Activated naive CD8-positive, alpha-beta T cell treated with anti-CD3 and anti-CD28 coated beads, Interleukin-2, amount 10 ng/mL, durations not matched to agents 7 days and 5 days (primary cell): ENCODE results near the gene UBFD1. TPM values are rescaled to one million over a fixed set of nuclear protein-coding genes. Genes with fewer than 3 reads are reported as not detected.
"Not testable (repeated sequence)": the region's sequence is repeated elsewhere in the genome, so short reads cannot be mapped to it uniquely, and the experiment has no call there.

Experiments
- ATAC-seq: fragments of 150-1000 bp; cut with Tn5 transposase; one replicate; pipeline ENCODE4 v1.10.0; 2021; ENCODE audit warnings: low read depth, moderate library complexity
- POLR2A ChIA-PET: fragments of 350-600 bp; sonication (Branson Sonifier 250); formaldehyde crosslinking; loops from one replicate; lab custom pipeline; 2021; ENCODE audit warnings: antibody characterized with exemption; lab: Charles Lee
- DNase-seq: peaks from one replicate; pipeline ENCODE4 v3.0.0; 2021
- H3K27ac Mint-ChIP-seq: one replicate; pipeline ENCODE4 v1.8.0; 2022; ENCODE audit warnings: mild to moderate bottlenecking, mixed read lengths
- H3K27me3 Mint-ChIP-seq: one replicate; pipeline ENCODE4 v1.8.0; 2022; ENCODE audit warnings: mild to moderate bottlenecking, moderate library complexity, mixed read lengths
- H3K36me3 Mint-ChIP-seq: one replicate; pipeline ENCODE4 v1.8.0; 2021; ENCODE audit warnings: mild to moderate bottlenecking, mixed read lengths
- H3K4me1 Mint-ChIP-seq: one replicate; pipeline ENCODE4 v1.8.0; 2021; ENCODE audit warnings: mixed read lengths
- H3K4me3 Mint-ChIP-seq: one replicate; pipeline ENCODE4 v1.8.0; 2022; ENCODE audit warnings: mild to moderate bottlenecking, moderate library complexity, mixed read lengths
- H3K9me3 Mint-ChIP-seq: one replicate; pipeline ENCODE4 v1.8.0; 2021; ENCODE audit warnings: mixed read lengths
- total RNA-seq, 2 experiments: library from RNA; stranded (reverse); gene quantifications; one replicate each; pipeline ENCODE4 v1.2.3, GENCODE V29; 2021

UBFD1 gene, protein sequence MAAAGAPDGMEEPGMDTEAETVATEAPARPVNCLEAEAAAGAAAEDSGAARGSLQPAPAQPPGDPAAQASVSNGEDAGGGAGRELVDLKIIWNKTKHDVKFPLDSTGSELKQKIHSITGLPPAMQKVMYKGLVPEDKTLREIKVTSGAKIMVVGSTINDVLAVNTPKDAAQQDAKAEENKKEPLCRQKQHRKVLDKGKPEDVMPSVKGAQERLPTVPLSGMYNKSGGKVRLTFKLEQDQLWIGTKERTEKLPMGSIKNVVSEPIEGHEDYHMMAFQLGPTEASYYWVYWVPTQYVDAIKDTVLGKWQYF
- 10 to 100 TPM; 43.3 to 44.6 TPM for total RNA-seq

DNA sequence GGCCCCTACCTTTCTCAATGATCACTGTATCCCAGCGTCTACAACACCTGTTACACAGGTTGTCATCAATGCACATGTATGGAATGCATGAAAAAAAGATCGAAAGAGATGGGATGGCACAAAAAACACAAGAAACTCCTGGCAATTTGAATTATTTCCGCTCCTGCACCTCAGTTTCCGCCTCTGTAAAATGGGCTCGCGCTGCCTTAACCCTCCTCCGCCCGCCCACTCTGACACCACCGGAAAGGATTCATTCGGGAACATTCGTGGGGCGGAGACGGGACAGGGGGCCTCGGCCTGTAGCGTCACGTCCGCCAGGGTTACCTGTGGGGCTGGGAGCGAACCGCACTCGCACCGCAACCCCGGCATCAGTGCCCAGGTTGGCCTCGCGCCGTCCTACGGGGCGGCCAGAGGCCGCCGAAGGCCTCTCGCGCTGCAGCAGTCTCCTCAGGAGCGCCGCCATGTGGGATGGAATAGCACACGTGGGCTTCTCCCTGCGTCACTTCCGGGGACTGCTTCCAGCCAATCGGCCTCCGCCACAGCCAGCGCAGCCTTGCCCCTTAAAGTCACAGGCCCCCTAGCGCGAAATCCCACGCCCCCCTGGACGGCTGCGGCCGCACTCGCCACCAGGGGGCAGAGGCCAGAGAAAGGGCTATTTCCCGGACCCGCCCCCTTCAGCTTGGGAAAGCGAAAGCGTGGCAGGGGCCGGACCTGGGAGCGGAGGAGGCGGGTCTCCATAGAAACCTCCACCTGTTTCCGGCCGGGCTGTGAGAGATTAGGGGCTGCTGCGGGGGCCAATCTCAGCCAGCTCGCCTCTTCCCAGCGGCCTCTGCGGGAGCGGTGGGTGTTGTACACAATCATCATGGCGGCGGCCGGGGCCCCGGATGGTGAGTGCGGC lies at the start of gene UBFD1, which contains the start of gene EARS2:
Gene UBFD1, plus strand, starts transcription at position 847 of the 898 bp plus-strand sequence. Its CDS starts 16 bp downstream, at position 863.
Gene EARS2, minus strand, starts transcription at position 470 of the 898 bp plus-strand sequence. Its CDS starts 7 bp downstream, at position 463.
- H3K4me1 Mint-ChIP-seq: peaks cover 24% of the 10 kb centered on the region
- H3K9me3 Mint-ChIP-seq: no peaks in the 10 kb centered on the region
- ATAC-seq (peak; percentile 92), DNase-seq (peak; percentile 99)
- POLR2A ChIA-PET: interaction anchor here (0.6 to 2.3 kb wide), 10 partner anchors 12 to 1359 kb away, joined by 3 to 30 read pairs (median 4); partner anchors contain the start of genes COG7, GGA2 and NDUFAB1
- peak within 1 kb of the TSS; percentile 93 for H3K4me3 Mint-ChIP-seq
- H3K36me3 Mint-ChIP-seq: peaks cover 2% of the 10 kb centered on the region
- H3K27ac Mint-ChIP-seq: peak within 1 kb of the TSS; percentile 87
- H3K27me3 Mint-ChIP-seq: no peaks in the 10 kb centered on the region

DNA sequence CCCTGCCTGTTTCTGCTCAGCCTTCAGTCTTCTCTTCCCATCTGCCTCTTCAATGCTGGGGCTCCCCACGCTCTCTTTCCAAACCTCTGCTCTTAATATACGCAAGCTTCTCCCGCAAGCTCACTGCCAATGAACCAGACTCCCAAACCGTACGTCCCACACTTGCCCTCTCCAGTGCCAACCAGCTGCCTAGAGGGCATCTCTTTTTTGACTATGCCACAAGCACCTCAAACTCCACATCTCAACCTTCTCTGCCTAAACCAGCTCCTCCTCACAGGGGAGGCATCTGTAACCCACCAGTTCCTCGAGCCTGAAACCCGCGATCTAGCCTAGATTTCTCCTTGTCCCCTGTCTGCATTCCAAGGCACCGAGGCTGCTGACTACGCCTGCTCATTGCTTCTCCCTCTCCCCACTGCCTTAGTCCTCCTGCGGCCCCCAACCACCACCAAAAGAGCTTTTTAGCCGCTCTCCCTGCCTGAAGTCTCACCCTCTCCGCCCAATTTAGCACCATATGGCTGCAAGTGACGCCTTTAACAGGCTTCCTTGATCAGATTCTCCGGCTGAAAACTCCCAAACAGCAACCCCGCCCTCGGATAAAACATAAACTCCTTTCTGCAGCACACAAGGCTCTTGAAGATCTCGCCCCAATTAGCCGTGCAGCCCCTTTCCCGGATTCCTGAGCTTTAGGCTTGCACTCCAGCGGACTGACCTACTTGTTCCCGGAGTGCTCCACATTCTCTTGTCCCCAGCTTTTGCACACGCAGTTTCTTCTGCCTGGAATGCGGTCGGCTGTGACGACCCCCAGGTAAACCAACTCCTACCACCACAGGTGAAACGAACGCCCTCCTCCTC lies 48.7 kb upstream of the UBFD1 start:
- POLR2A ChIA-PET: interaction anchor here (0.6 to 1.7 kb wide), 6 partner anchors 11 to 352 kb away, joined by 3 to 8 read pairs (median 4); partner anchors contain the start of genes COG7, EARS2 and UBFD1
- peak overlapping the region; percentile 94 for H3K4me3 Mint-ChIP-seq
- H3K4me1 Mint-ChIP-seq: peaks cover 49% of the 10 kb centered on the region
- H3K36me3 Mint-ChIP-seq: peaks cover 25% of the 10 kb centered on the region
- DNase-seq: no peak
- H3K9me3 Mint-ChIP-seq: peaks cover 1% of the 10 kb centered on the region
- H3K27ac Mint-ChIP-seq: peak overlapping the region; percentile 94
- no peak for ATAC-seq
- H3K27me3 Mint-ChIP-seq: no peaks in the 10 kb centered on the region

DNA sequence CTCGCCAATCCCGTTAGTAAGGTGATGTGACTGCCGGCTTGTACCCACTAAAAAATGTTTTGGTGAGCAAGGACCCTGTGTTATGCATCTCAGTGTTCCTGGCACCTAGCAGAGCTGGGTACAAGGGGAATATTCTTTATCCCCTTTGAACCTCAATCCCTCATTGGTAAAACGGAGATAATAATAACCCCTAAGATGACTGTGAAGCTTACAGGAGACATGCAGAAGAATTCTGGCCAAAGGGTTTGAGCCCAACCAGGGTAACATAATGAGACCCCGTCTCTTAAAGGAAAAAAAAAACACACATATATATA lies 48.1 kb upstream of the UBFD1 start:
- peaks cover 1% of the 10 kb centered on the region for H3K9me3 Mint-ChIP-seq
- POLR2A ChIA-PET: interaction anchor here (0.6 to 1.7 kb wide), 4 partner anchors 11 to 352 kb away, joined by 3 to 8 read pairs (median 4); partner anchors contain the start of genes COG7, EARS2 and UBFD1
- peak overlapping the region; percentile 94 for H3K4me3 Mint-ChIP-seq
- H3K27ac Mint-ChIP-seq: peak overlapping the region; percentile 94
- peaks cover 49% of the 10 kb centered on the region for H3K4me1 Mint-ChIP-seq
- no peaks in the 10 kb centered on the region for H3K27me3 Mint-ChIP-seq
- peaks cover 25% of the 10 kb centered on the region for H3K36me3 Mint-ChIP-seq
- no peak for DNase-seq
- ATAC-seq: no peak

DNA sequence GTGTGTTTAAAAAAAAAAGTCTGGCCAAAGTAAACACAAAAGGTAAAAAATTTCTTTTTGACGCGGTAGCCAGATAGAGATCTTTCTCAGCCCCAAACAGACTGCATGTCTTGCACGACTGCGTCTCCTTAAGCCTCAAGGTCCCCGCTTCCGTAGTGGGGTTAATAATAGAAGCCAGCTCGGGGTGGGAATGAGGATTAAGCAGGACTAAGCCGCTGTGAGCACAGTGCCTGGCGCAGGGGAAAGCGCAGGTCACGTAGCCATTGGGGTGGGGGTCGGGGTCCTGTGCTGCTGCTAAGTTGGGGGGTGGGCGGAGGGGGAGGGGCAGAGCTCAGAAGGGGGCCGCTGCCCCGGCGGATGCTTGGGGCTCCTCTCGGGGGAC lies 47.8 kb upstream of the UBFD1 start:
- Mint-ChIP-seq H3K27ac (peak overlapping the region; percentile 94), H3K4me3 (peak overlapping the region; percentile 94), H3K9me3 (peaks cover 1% of the 10 kb centered on the region), H3K4me1 (peaks cover 49% of the 10 kb centered on the region), H3K36me3 (peaks cover 27% of the 10 kb centered on the region), H3K27me3 (no peaks in the 10 kb centered on the region)
- no peak for DNase-seq
- ATAC-seq: peak; percentile 38
- POLR2A ChIA-PET: interaction anchor here (0.6 to 1.7 kb wide), 5 partner anchors 10 to 353 kb away, joined by 3 to 8 read pairs (median 4); partner anchors contain the start of genes COG7, EARS2 and UBFD1

DNA sequence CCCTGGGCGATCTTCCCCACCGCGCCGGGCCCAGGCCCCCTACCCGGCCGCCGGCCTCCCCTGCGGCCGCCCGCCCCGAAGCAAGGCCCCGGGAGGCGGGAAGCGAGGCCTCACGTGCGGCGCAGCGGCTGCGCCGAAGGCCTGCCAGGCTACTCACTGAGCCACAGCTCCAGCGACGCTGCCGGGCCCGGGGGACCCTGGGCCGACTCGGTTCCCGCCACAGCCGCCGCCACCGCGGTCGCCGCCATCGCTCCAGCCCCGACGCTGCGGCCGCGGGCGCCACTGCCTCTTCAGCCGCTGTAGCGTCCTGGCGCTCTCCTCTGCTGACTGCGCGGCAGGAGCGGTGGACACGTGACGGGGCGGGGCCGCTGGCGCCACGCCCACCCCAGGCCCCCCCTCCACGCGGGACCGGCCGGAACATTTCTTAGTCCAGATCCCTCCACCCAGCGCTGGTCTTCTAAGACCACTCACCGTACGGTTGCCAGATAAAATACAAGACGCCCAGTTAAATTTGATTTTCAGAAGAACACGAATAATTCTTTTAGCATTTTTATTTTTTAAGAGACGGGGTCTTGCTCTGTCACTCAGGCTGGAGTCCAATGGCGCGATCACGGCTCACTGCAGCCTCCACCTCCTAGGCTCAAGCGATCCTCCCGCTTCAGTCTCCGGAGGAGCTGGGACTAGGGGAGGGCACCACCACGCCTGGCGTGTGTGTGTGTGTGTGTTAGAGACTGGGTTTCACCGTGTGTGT lies 47.2 kb upstream of the UBFD1 start, which contains the start of gene GGA2:
Gene GGA2, minus strand, starts transcription at position 331 of the 751 bp plus-strand sequence. Its CDS starts 83 bp downstream, at position 248.
- ATAC-seq (peak; percentile 84), DNase-seq (peak; percentile 87)
- POLR2A ChIA-PET: interaction anchor here (0.6 to 1.7 kb wide), 4 partner anchors 20 to 80 kb away, joined by 3 to 8 read pairs (median 4); partner anchors contain the start of genes COG7, EARS2 and UBFD1
- Mint-ChIP-seq H3K4me3 (peak within 1 kb of the TSS; percentile 94), H3K4me1 (peaks cover 50% of the 10 kb centered on the region), H3K27ac (peak within 1 kb of the TSS; percentile 94), H3K27me3 (no peaks in the 10 kb centered on the region), H3K36me3 (peaks cover 28% of the 10 kb centered on the region), H3K9me3 (peaks cover 1% of the 10 kb centered on the region)

DNA sequence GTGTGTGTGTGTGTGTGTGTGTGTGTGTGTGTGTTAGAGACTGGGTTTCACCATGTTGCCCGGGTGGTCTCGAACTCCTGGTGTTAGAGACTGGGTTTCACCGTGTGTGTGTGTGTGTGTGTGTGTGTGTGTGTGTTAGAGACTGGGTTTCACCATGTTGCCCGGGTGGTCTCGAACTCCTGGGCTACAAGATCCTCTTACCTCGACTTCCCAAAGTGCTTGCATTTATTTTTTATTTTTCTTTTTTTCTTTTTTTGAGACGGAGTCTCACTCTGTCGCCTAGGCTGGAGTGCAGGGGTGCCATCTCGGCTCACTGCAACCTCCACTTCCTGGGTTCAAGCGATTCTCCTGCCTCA lies 46.6 kb upstream of the UBFD1 start:
- not testable (repeated sequence) for DNase-seq, H3K27me3 Mint-ChIP-seq, ATAC-seq, H3K9me3 Mint-ChIP-seq
- Mint-ChIP-seq H3K4me1 (peaks cover 53% of the 10 kb centered on the region), H3K4me3 (peak overlapping the region; percentile 86), H3K36me3 (peaks cover 28% of the 10 kb centered on the region), H3K27ac (peak overlapping the region; percentile 89)
- POLR2A ChIA-PET: interaction anchor here (1.1 kb wide), 1 partner anchor 21 kb away, joined by 3 read pairs; no protein-coding TSS in a partner anchor

DNA sequence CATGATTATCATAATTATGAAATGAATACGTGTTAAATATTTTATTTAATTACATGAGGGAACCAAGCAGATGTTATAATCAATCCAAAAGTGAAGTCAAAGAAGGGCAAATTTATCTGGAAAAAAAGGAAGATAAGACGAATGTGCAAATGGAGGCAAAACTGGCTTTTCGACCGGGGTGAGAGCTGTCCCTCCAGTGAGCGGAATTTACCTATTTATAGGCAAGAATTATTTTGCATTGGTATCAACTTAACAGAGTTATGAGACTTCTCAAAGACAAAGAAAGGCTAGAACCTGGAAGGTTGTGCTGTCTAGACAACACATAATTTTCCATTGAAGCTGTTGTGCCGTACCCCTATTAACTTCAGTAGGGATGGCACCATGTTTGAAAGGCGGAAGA lies 45.8 kb upstream of the UBFD1 start:
- ATAC-seq (no peak), DNase-seq (no peak)
- peak overlapping the region; percentile 36 for H3K27ac Mint-ChIP-seq
- no peak overlapping the region for H3K4me3 Mint-ChIP-seq
- POLR2A ChIA-PET: no interaction called here
- H3K4me1 Mint-ChIP-seq: peaks cover 53% of the 10 kb centered on the region
- H3K9me3 Mint-ChIP-seq: peaks cover 1% of the 10 kb centered on the region
- no peaks in the 10 kb centered on the region for H3K27me3 Mint-ChIP-seq
- peaks cover 25% of the 10 kb centered on the region for H3K36me3 Mint-ChIP-seq

DNA sequence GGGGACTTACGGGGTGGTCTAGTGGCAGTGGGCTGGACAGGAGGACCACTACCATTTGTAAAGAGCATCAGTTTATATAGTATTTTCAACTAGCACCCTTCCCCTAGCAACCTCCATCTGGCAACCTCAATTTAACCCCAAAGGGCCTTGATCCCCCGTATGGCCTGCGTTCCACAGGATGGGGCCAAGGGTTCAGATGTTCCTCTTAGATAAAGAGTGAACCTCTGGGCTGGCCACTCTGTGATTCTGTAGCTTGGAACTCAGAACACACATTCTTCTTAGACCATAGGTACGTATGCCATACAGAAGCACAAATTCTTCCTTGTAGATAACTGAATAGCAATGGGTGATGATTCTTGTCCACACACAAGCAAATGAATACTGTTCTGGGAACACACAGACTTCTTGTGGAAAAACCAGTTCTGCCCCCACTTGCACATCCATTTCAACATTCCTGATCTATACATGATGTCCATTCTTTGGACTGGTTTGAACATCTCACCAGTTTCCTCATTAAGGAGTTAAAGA lies 45.3 kb upstream of the UBFD1 start:
- no peaks in the 10 kb centered on the region for H3K27me3 Mint-ChIP-seq
- H3K4me1 Mint-ChIP-seq: peaks cover 54% of the 10 kb centered on the region
- no peak overlapping the region for H3K4me3 Mint-ChIP-seq
- H3K27ac Mint-ChIP-seq: no peak overlapping the region
- DNase-seq (no peak), ATAC-seq (no peak)
- POLR2A ChIA-PET: no interaction called here
- H3K36me3 Mint-ChIP-seq: peaks cover 25% of the 10 kb centered on the region
- peaks cover 1% of the 10 kb centered on the region for H3K9me3 Mint-ChIP-seq

DNA sequence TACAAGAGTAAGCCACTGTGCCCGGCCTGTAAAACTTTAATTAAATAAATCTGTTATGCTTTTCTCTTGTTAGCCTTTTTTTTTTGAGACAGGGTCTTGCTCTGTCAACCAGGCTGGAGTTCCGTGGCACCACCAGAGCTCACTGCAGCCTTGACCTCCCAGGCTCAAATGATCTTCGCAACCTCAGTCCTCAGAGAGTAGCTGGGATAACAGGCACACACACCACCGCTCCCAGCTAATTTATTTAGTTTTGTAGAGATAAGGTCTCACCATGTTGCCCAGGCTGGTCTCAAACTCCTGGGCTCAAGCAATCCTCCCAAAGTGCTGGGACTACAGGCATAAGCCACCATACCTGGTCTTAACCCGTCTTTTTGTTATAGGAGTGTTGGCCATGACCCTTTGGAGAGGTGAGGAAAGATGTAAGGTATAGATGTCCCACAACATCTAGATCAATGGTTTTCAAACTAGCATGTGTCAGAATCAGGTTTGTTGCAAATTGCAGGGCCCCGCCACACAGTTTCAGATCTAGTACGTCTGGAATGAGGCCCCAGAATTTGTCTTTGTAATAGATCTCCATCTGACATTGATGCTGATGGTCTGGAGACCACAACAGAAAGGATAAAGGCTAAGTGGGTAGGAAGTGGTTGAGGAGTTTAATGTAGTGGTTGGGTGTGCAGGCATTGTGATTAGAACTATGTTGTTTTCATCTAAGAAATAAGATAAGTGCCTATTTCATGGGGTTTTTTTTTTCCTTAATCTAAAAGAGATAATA lies 43.0 kb upstream of the UBFD1 start:
- H3K4me3 Mint-ChIP-seq: peak overlapping the region; percentile 59
- DNase-seq (peak; percentile 48), ATAC-seq (peak; percentile 50)
- H3K27ac Mint-ChIP-seq: peak overlapping the region; percentile 89
- no peaks in the 10 kb centered on the region for H3K9me3 Mint-ChIP-seq
- H3K27me3 Mint-ChIP-seq: no peaks in the 10 kb centered on the region
- peaks cover 53% of the 10 kb centered on the region for H3K4me1 Mint-ChIP-seq
- peaks cover 14% of the 10 kb centered on the region for H3K36me3 Mint-ChIP-seq
- POLR2A ChIA-PET: interaction anchor here (1.1 to 7.4 kb wide), 5 partner anchors 8 to 127 kb away, joined by 4 to 30 read pairs (median 6); partner anchors contain the start of genes DCTN5, EARS2 and UBFD1

DNA sequence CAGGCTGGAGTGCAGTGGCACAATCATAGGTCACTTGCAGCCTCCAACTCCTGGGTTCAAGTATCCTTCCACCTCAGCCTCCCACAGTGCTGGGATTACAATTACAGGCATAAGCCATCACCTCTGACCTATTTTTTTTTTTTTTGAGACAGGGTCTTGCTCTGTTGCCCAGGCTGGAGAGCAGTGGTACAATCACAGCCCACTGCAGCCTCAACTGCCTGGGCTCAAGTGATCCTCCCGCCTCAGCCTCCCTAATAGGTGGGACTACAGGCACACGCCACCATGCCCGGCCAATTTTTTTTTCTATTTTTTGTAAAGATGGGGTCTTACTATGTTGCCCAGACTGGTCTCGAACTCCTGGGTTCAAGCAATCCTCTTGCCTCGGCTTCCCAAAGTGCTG lies 41.6 kb upstream of the UBFD1 start:
- POLR2A ChIA-PET: interaction anchor here (0.5 to 7.4 kb wide), 7 partner anchors 9 to 1912 kb away, joined by 3 to 30 read pairs (median 4); partner anchors contain the start of genes DCTN5, EARS2 and UBFD1
- ATAC-seq (no peak), DNase-seq (no peak)
- Mint-ChIP-seq H3K4me1 (peaks cover 49% of the 10 kb centered on the region), H3K27me3 (no peaks in the 10 kb centered on the region), H3K9me3 (no peaks in the 10 kb centered on the region), H3K4me3 (peak overlapping the region; percentile 48), H3K36me3 (peaks cover 10% of the 10 kb centered on the region), H3K27ac (peak overlapping the region; percentile 72)
